OCI-LY3 (cell line): Measurements from ENCODE around the gene EPHB1.

Experiments
- CTCF ChIP-seq: fragments of 200-600, 300-600 bp; sonication (generic); IDR thresholded peaks from 2 replicates; pipeline ENCODE4 v1.5.1; 2014; ENCODE audit warnings: antibody characterized with exemption, low read length, low read depth
- EZH2phosphoT487 ChIP-seq: fragments of 200-600 bp; shearing (Covaris generic); IDR thresholded peaks from 2 replicates; pipeline ENCODE4 v1.6.1; 2018; ENCODE audit warnings: antibody characterized with exemption, mixed run types, low read depth

- TF ChIP-seq CTCF (no peak), EZH2phosphoT487 (no peak)
These were observed 28.8 kb upstream of the EPHB1 start for GRCh38 chr3:134766290-134766689.
